K562 (cell line): ENCODE measurements around the gene ERVK3-1. TPM values are rescaled to one million over a fixed set of nuclear protein-coding genes. Genes with fewer than 3 reads are reported as not detected.

Experiments
- BCOR ChIP-seq: fragments of 450-650 bp; IDR thresholded peaks from 2 replicates; pipeline ENCODE4 v1.6.1; 2016
- ETV5 ChIP-seq: sonication (generic); formaldehyde crosslinking; IDR thresholded peaks from 2 replicates; pipeline ENCODE4 v1.4.0; 2020; ENCODE audit warnings: low read depth, mild to moderate bottlenecking, missing genetic modification reagents
- KDM5B ChIP-seq: fragments of 200-600 bp; sonication (generic); IDR thresholded peaks from 2 replicates; pipeline ENCODE4 v1.6.1; 2012; ENCODE audit warnings: low read depth, mild to moderate bottlenecking, moderate library complexity, low read length, control low read depth, inconsistent platforms; ENCODE audit not compliant: insufficient replicate concordance
- MEIS2 ChIP-seq: fragments of 450-650 bp; IDR thresholded peaks from 2 replicates; pipeline ENCODE4 v1.6.1; 2014; ENCODE audit warnings: mild to moderate bottlenecking; ENCODE audit not compliant: partially characterized antibody
- NELFE ChIP-seq: IDR thresholded peaks from 2 replicates; pipeline ENCODE4 v1.6.1; 2011; ENCODE audit warnings: mild to moderate bottlenecking; ENCODE audit not compliant: insufficient read depth, insufficient read length
- NEUROD1 ChIP-seq: fragments of 150-350 bp; IDR thresholded peaks from 2 replicates; pipeline ENCODE4 v1.6.1; 2014; ENCODE audit warnings: borderline replicate concordance, low read length, low read depth; ENCODE audit not compliant: partially characterized antibody
- POLR2G ChIP-seq: fragments of 200-400 bp; formaldehyde crosslinking; IDR thresholded peaks from 2 replicates; pipeline ENCODE4 v1.6.1; 2017; ENCODE audit warnings: low read depth, mild to moderate bottlenecking, antibody characterized with exemption, low read length, moderate library complexity
- RBFOX2 ChIP-seq: fragments of 200-400 bp; formaldehyde crosslinking; IDR thresholded peaks from 2 replicates; pipeline ENCODE4 v1.6.1; 2017; ENCODE audit warnings: low read depth, mild to moderate bottlenecking, low read length, moderate library complexity
- TEAD1 ChIP-seq, 2 experiments: fragments of 450-650 bp in 1 of 2; sonication (generic) in 1 of 2; formaldehyde crosslinking; IDR thresholded peaks; 2 replicates each; pipeline versions ENCODE4 v1.4.0 to v1.8.0; 2020 to 2022; ENCODE audit warnings: mild to moderate bottlenecking in 2 of 2, missing genetic modification reagents in 1 of 2
- ZNF12 ChIP-seq: sonication (generic); formaldehyde crosslinking; IDR thresholded peaks from 2 replicates; pipeline ENCODE4 v1.4.0; 2020; ENCODE audit warnings: mild to moderate bottlenecking, missing genetic modification reagents
- polyA plus RNA-seq, 8 experiments: library from polyadenylated mRNA; depleted of rRNA in 4 of 8; stranded (reverse) in 5 of 8; unstranded in 3 of 8; fragments of >200 nt; fragmentation: Nextera tagmentation in 2 of 8; fragmentation: Illumina TruSeq in 1 of 8; extraction: Ambion mirVana in 2 of 8; extraction: Trizol in 1 of 8; gene quantifications; 2 replicates each; pipeline versions ENCODE4 v1.2.1 to v1.2.3, GENCODE V29; 2011 to 2014; ENCODE audit warnings: inconsistent platforms in 1 of 8, missing spikeins in 1 of 8
- total RNA-seq, 7 experiments: library from RNA; depleted of rRNA in 6 of 7; stranded (reverse); fragments of >200 nt in 6 of 7; fragmentation: Illumina TruSeq in 2 of 7; extraction: Trizol in 2 of 7; gene quantifications; 2 replicates each; pipeline versions ENCODE4 v1.2.1 to v1.2.3, GENCODE V29; 2011 to 2021; ENCODE audit warnings: low replicate concordance in 1 of 7
- TF ChIP-seq, protein P1 (sequence below): fragments of 250-450 bp; sonication (Bioruptor Pico); IDR thresholded peaks from 2 replicates; pipeline ENCODE4 v1.8.0; 2022; ENCODE audit warnings: moderate library complexity, mild to moderate bottlenecking, inconsistent platforms
- TF ChIP-seq, protein P2 (sequence below), 2 experiments: fragments of 450-650 bp in 1 of 2; sonication (generic) in 1 of 2; formaldehyde crosslinking in 1 of 2; IDR thresholded peaks; 2 replicates each; pipeline versions ENCODE4 v1.7.1 to v1.9.0; 2016 to 2022; ENCODE audit warnings: inconsistent platforms in 1 of 2, mild to moderate bottlenecking in 1 of 2, missing genetic modification reagents in 1 of 2
- TF ChIP-seq, protein P3 (sequence below), 3 experiments: IDR thresholded peaks in 2 of 3; conservative IDR thresholded peaks in 1 of 3; 2 replicates each; pipeline ENCODE4 v1.5.1; 2011 to 2012; ENCODE audit warnings: low read length in 3 of 3, mild to moderate bottlenecking in 3 of 3, control low read depth in 2 of 3, improper control_type of control experiment in 1 of 3, inconsistent platforms in 1 of 3, low read depth in 1 of 3, mixed read lengths in 1 of 3, moderate library complexity in 1 of 3; ENCODE audit not compliant: insufficient read depth in 2 of 3

The ERVK3-1 gene
- total and polyA plus RNA-seq, 9 of the 15 experiments (the other 6 are each of a cell fraction or from before 2014, with no cell fraction given) = 87.6 to 299 (median 119) TPM

DNA sequence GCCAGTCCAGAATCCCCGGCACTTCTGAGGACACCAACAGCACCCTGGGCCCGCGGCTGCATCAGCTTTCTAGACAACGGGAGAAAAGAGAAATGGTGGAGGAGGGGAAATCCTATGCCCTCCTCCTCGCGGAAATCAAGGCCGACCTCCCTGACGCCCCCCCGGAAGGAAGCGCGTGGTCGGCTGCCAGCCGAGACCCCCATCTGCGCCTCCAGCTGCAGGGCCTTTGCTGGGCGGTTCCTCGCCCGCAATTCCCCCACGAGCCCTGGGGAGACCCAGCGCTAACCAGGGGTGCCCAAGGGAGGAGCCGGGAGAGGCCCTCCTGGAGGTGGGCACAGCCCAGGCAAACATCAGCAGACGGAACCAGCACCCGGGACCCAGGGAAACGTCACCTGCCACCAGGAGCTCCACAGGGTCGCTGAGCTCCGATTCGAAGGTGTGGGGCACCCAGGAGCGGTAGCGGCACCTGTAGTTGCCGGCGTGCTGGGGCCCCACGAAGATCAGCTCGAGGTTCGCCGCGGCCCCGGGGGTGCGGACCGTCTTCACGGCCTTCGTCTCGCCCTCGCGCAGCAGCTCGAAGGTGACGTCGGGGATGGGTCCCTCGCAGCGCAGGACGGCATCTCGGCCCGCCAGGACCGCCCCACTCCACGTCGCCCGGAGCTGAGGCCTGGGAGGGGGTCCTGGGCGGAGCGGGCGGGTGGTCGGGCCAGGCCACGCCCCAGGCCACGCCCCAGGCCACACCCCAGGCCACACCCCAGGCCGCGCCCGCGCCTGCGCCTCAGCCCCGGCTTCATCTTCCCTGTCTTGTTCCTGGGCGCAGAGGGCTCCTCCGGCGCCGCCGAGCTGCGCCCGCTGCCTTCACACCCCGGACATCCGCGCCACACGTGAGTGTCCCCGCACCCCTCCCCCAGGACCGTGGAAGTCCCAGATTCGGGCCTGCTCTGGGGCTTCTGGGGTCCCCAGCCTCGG is 42.1 kb downstream of the ERVK3-1 start (continued):
- no peak for TF ChIP-seq NEUROD1
- TF ChIP-seq ETV5 = peak; percentile 18; the same call in 1 of the 2 replicates
- TF ChIP-seq, protein P1, sequence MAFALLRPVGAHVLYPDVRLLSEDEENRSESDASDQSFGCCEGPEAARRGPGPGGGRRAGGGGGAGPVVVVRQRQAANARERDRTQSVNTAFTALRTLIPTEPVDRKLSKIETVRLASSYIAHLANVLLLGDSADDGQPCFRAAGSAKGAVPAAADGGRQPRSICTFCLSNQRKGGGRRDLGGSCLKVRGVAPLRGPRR (CRISPR knock-in tag) = no peak
- TF ChIP-seq, protein P2, sequence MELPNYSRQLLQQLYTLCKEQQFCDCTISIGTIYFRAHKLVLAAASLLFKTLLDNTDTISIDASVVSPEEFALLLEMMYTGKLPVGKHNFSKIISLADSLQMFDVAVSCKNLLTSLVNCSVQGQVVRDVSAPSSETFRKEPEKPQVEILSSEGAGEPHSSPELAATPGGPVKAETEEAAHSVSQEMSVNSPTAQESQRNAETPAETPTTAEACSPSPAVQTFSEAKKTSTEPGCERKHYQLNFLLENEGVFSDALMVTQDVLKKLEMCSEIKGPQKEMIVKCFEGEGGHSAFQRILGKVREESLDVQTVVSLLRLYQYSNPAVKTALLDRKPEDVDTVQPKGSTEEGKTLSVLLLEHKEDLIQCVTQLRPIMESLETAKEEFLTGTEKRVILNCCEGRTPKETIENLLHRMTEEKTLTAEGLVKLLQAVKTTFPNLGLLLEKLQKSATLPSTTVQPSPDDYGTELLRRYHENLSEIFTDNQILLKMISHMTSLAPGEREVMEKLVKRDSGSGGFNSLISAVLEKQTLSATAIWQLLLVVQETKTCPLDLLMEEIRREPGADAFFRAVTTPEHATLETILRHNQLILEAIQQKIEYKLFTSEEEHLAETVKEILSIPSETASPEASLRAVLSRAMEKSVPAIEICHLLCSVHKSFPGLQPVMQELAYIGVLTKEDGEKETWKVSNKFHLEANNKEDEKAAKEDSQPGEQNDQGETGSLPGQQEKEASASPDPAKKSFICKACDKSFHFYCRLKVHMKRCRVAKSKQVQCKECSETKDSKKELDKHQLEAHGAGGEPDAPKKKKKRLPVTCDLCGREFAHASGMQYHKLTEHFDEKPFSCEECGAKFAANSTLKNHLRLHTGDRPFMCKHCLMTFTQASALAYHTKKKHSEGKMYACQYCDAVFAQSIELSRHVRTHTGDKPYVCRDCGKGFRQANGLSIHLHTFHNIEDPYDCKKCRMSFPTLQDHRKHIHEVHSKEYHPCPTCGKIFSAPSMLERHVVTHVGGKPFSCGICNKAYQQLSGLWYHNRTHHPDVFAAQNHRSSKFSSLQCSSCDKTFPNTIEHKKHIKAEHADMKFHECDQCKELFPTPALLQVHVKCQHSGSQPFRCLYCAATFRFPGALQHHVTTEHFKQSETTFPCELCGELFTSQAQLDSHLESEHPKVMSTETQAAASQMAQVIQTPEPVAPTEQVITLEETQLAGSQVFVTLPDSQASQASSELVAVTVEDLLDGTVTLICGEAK (IDR thresholded peaks at IDR 0.05) = peak; percentile 24; the same call in 1 of the 2 replicates
- TF ChIP-seq, protein P2 (CRISPR knock-in tag; IDR thresholded peaks at IDR 0.05) = no peak
- peak; percentile 72 for TF ChIP-seq POLR2G
- TF ChIP-seq NELFE = no peak
- peak; percentile 8; the same call in 1 of the 2 replicates for TF ChIP-seq ZNF12 (CRISPR knock-in tag)
- peak; percentile 68 for TF ChIP-seq KDM5B
- TF ChIP-seq MEIS2 = peak; percentile 68
- TF ChIP-seq TEAD1 (CRISPR knock-in tag; IDR thresholded peaks at IDR 0.05) = 0 out of 4 replicates have a peak, but pooled peaks of 1 of the 2 experiments have one; percentile 58
- peak; percentile 67 for TF ChIP-seq RBFOX2
- TF ChIP-seq, protein P3, sequence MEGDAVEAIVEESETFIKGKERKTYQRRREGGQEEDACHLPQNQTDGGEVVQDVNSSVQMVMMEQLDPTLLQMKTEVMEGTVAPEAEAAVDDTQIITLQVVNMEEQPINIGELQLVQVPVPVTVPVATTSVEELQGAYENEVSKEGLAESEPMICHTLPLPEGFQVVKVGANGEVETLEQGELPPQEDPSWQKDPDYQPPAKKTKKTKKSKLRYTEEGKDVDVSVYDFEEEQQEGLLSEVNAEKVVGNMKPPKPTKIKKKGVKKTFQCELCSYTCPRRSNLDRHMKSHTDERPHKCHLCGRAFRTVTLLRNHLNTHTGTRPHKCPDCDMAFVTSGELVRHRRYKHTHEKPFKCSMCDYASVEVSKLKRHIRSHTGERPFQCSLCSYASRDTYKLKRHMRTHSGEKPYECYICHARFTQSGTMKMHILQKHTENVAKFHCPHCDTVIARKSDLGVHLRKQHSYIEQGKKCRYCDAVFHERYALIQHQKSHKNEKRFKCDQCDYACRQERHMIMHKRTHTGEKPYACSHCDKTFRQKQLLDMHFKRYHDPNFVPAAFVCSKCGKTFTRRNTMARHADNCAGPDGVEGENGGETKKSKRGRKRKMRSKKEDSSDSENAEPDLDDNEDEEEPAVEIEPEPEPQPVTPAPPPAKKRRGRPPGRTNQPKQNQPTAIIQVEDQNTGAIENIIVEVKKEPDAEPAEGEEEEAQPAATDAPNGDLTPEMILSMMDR (IDR thresholded peaks at IDR 0.05 in 2 of 3, conservative IDR thresholded peaks at IDR 0.05 in 1 of 3; ENCODE audit: insufficient read depth in 2 of 3, low read depth in 1 of 3, low read length in 3 of 3) = 0 out of 6 replicates have a peak, but pooled peaks of 1 of the 3 experiments have one; percentile 6
- TF ChIP-seq BCOR = no peak
